IMR-90 (cell line): Measurements from ENCODE around the gene S100A3. TPM values are rescaled to one million over a fixed set of nuclear protein-coding genes. Genes with fewer than 3 reads are reported as not detected.

Source experiments
- ATAC-seq: fragments of 200-7000 bp; cut with Tn5 transposase; 2 replicates; pipeline ENCODE4 v1.9.1; 2020; ENCODE audit warnings: low read depth, mild to moderate bottlenecking, moderate library complexity
- BruUV-seq: library from RNA; stranded (reverse); fragments of 400-500 nt; replicated peaks from 2 replicates; lab custom pipeline; 2021; lab: Mats Ljungman, UMichigan
- CTCF ChIA-PET: fragments of 300-600 bp; formaldehyde crosslinking; extraction: SDS; loops from one replicate; lab custom pipeline; 2021; ENCODE audit warnings: antibody characterized with exemption; lab: Yijun Ruan, JAX
- POLR2A ChIA-PET: fragments of 300-600 bp; sonication (Branson Sonifier 250); formaldehyde crosslinking; loops from one replicate; lab custom pipeline; 2022; ENCODE audit warnings: antibody characterized with exemption; ENCODE audit not compliant: unreplicated experiment; lab: Charles Lee
- DNase-seq: peaks from one replicate; pipeline ENCODE4 v3.0.0; 2013
- H2AFZ ChIP-seq: replicated peaks from 2 replicates; pipeline ENCODE3; 2013; ENCODE audit warnings: low read length, mild to moderate bottlenecking; ENCODE audit not compliant: poor library complexity
- H2AK5ac ChIP-seq: 2 replicates; pipeline ENCODE4 v1.6.1; 2013; ENCODE audit warnings: low read depth, low read length, inconsistent platforms
- H2AK9ac ChIP-seq: replicated peaks from 2 replicates; pipeline ENCODE3; 2013; ENCODE audit warnings: mild to moderate bottlenecking, low read depth, low read length, moderate library complexity; ENCODE audit not compliant: poor library complexity
- H2BK120ac ChIP-seq: 2 replicates; pipeline ENCODE4 v1.6.1; 2013; ENCODE audit warnings: low read depth, low read length, inconsistent platforms
- H2BK15ac ChIP-seq: 3 replicates; pipeline ENCODE4 v1.6.1; 2013; ENCODE audit warnings: low read depth, low read length, inconsistent platforms
- H2BK20ac ChIP-seq: 2 replicates; pipeline ENCODE4 v1.6.1; 2013; ENCODE audit warnings: low read depth, mild to moderate bottlenecking, inconsistent platforms, low read length, moderate library complexity
- H2BK5ac ChIP-seq: 2 replicates; pipeline ENCODE4 v1.6.1; 2013; ENCODE audit warnings: mild to moderate bottlenecking, low read depth, low read length, inconsistent platforms; ENCODE audit not compliant: poor library complexity, severe bottlenecking
- H3K14ac ChIP-seq: replicated peaks from 2 replicates; pipeline ENCODE4 v1.6.1; 2013; ENCODE audit warnings: low read depth, low read length, inconsistent platforms
- H3K18ac ChIP-seq: 2 replicates; pipeline ENCODE4 v1.6.1; 2013; ENCODE audit warnings: low read depth, low read length, control low read depth
- H3K23ac ChIP-seq: 2 replicates; pipeline ENCODE4 v1.6.1; 2013; ENCODE audit warnings: low read depth, low read length, inconsistent platforms
- H3K27ac ChIP-seq: 2 replicates; pipeline ENCODE4 v1.5.1; 2013; ENCODE audit warnings: mild to moderate bottlenecking, control low read depth, low read length; ENCODE audit not compliant: insufficient read depth
- H3K27me3 ChIP-seq: 2 replicates; pipeline ENCODE4 v1.6.1; 2013; ENCODE audit warnings: low read length; ENCODE audit not compliant: control insufficient read depth, insufficient read depth
- H3K36me3 ChIP-seq: 2 replicates; pipeline ENCODE4 v1.6.1; 2013; ENCODE audit warnings: low read length, mixed read lengths; ENCODE audit not compliant: control insufficient read depth, insufficient read depth
- H3K4ac ChIP-seq: 2 replicates; pipeline ENCODE4 v1.6.1; 2013; ENCODE audit warnings: low read depth, low read length, inconsistent platforms
- H3K4me1 ChIP-seq: 2 replicates; pipeline ENCODE4 v1.6.1; 2013; ENCODE audit warnings: low read length, mixed read lengths; ENCODE audit not compliant: control insufficient read depth, insufficient read depth
- H3K4me2 ChIP-seq: 2 replicates; pipeline ENCODE4 v1.6.1; 2013; ENCODE audit warnings: low read depth, mild to moderate bottlenecking, control low read depth, low read length, moderate library complexity
- H3K4me3 ChIP-seq: 2 replicates; pipeline ENCODE4 v1.5.1; 2013; ENCODE audit warnings: low read depth, mild to moderate bottlenecking, control low read depth, low read length, moderate library complexity; ENCODE audit not compliant: insufficient read depth
- H3K56ac ChIP-seq: 2 replicates; pipeline ENCODE4 v1.6.1; 2013; ENCODE audit warnings: low read length, inconsistent platforms; ENCODE audit not compliant: insufficient read depth; ENCODE audit errors: extremely low read depth
- H3K79me1 ChIP-seq, 2 experiments: 2 replicates each; pipeline ENCODE4 v1.6.1; 2013; ENCODE audit warnings: low read length in 2 of 2, inconsistent platforms in 1 of 2, low read depth in 1 of 2
- H3K9ac ChIP-seq: 2 replicates; pipeline ENCODE4 v1.6.1; 2013; ENCODE audit warnings: low read depth, low read length, control low read depth
- H3K9me1 ChIP-seq: 2 replicates; pipeline ENCODE4 v1.6.1; 2013; ENCODE audit warnings: low read length, inconsistent platforms; ENCODE audit not compliant: insufficient read depth
- H3K9me3 ChIP-seq: 2 replicates; pipeline ENCODE4 v1.6.1; 2013; ENCODE audit warnings: low read length; ENCODE audit not compliant: control insufficient read depth, insufficient read depth
- H4K20me1 ChIP-seq: 2 replicates; pipeline ENCODE4 v1.6.1; 2013; ENCODE audit warnings: low read length, inconsistent platforms; ENCODE audit not compliant: insufficient read depth
- H4K5ac ChIP-seq: 2 replicates; pipeline ENCODE4 v1.6.1; 2013; ENCODE audit warnings: mild to moderate bottlenecking, low read depth, low read length, control low read depth
- H4K8ac ChIP-seq, 2 experiments: 2 replicates each; pipeline ENCODE4 v1.6.1; 2013; ENCODE audit warnings: low read depth in 2 of 2, low read length in 2 of 2, control low read depth in 1 of 2, inconsistent platforms in 1 of 2
- H4K91ac ChIP-seq: 2 replicates; pipeline ENCODE4 v1.6.1; 2013; ENCODE audit warnings: low read depth, low read length, inconsistent platforms; ENCODE audit not compliant: insufficient read depth
- CTCF ChIP-seq: conservative IDR thresholded peaks from 2 replicates; pipeline ENCODE4 v1.5.1; 2012; ENCODE audit warnings: mild to moderate bottlenecking, low read depth, low read length, improper control_type of control experiment
- FOS ChIP-seq: fragments of 150-350 bp; IDR thresholded peaks from 2 replicates; pipeline ENCODE4 v1.6.1; 2016; ENCODE audit warnings: low read depth, low read length
- MAFK ChIP-seq: IDR thresholded peaks from 2 replicates; pipeline ENCODE4 v1.6.1; 2012; ENCODE audit warnings: low read depth, low read length, improper control_type of control experiment
- POLR2A ChIP-seq: IDR thresholded peaks from 2 replicates; pipeline ENCODE4 v1.6.1; 2012; ENCODE audit warnings: mild to moderate bottlenecking, low read depth, low read length
- RFX5 ChIP-seq: IDR thresholded peaks from 2 replicates; pipeline ENCODE4 v1.8.0; 2012; ENCODE audit warnings: low read depth, mild to moderate bottlenecking, low read length, moderate library complexity
- WGBS, 2 experiments: methylation state at CpG; one replicate each; pipeline versions ENCODE4 v1.1.5 to v1.1.7; 2013; ENCODE audit warnings: missing lambda C conversion rate in 2 of 2; ENCODE audit not compliant: insufficient read length in 1 of 2; ENCODE audit errors: extremely low coverage in 2 of 2; 5-methylcytosine and 5-hydroxymethylcytosine counted together
- dilution Hi-C: fragments of 300-500 bp; cut with HindIII; formaldehyde crosslinking; loops from one replicate; pipeline ENCODE4 v1.14.3; 2018; ENCODE audit warnings: low sequenced_read_pairs; ENCODE audit not compliant: unreplicated experiment
- in situ Hi-C: fragments of 300-500 bp; cut with MboI; formaldehyde crosslinking; loops from 3 replicates; pipeline ENCODE4 v1.14.3; 2019; ENCODE audit warnings: low sequenced_read_pairs, inconsistent platforms, mixed read lengths
- intact Hi-C: fragments of 100-400 bp; cut with micrococcal nuclease; formaldehyde crosslinking; loops from 2 replicates; pipeline ENCODE4 v1.10.0; 2022
- polyA plus RNA-seq, 3 experiments: library from polyadenylated mRNA; depleted of rRNA; stranded (reverse); fragments of >200 nt; gene quantifications; 2 replicates each; pipeline ENCODE4 v1.2.3, GENCODE V29; 2012; ENCODE audit warnings: low replicate concordance in 1 of 3
- total RNA-seq: library from RNA; depleted of rRNA; stranded (reverse); fragments of >200 nt; gene quantifications from 2 replicates; pipeline ENCODE4 v1.2.3, GENCODE V29; 2012

The S100A3 gene
- total and polyA plus RNA-seq, 2 of the 4 experiments (the other 2 are of a cell fraction), result 2.9 to 4.5 TPM

- peak overlapping the region; percentile 56 for H3K18ac ChIP-seq
- ChIA-PET POLR2A (interaction anchor here (0.7 to 1.8 kb wide), 4 partner anchors 9 to 22 kb away, joined by 3 to 9 read pairs (median 4); partner anchors contain the start of gene S100A6), CTCF (interaction anchor here (1.2 to 1.5 kb wide), 2 partner anchors 10 to 11 kb away, joined by 3 to 4 read pairs; no protein-coding TSS in a partner anchor)
- H2AK5ac ChIP-seq, result peak overlapping the region; percentile 98
- H4K91ac ChIP-seq, result peak overlapping the region; percentile 94
- peak overlapping the region; percentile 77 for H2BK20ac ChIP-seq
- TF ChIP-seq MAFK (no peak), RFX5 (no peak), FOS (no peak), CTCF (no peak), POLR2A (no peak)
- peak overlapping the region; percentile 97 for H2BK120ac ChIP-seq
- peak overlapping the region; percentile 99 for H2AK9ac ChIP-seq
- peak overlapping the region; percentile 54 for H3K23ac ChIP-seq
- intact Hi-C loops, result no loop called here
- H3K36me3 ChIP-seq, result no peaks in the 10 kb centered on the region
- no CpG with 5 or more reads among the region's 10 CpGs for WGBS, 2 experiments
- H3K4me2 ChIP-seq, result peak overlapping the region; percentile 6; the same call in 1 of the 2 replicates
- H3K27ac ChIP-seq, result peak overlapping the region; percentile 81
- dilution Hi-C loops, result no loop called here
- peaks cover 43% of the 10 kb centered on the region for H3K4me1 ChIP-seq
- peaks cover 55% of the 10 kb centered on the region for H3K9me1 ChIP-seq
- peak overlapping the region; percentile 44; the same call in 1 of the 2 replicates for H3K9ac ChIP-seq
- no peaks in the 10 kb centered on the region for H3K27me3 ChIP-seq
- peak overlapping the region; percentile 82 for H2AFZ ChIP-seq
- H4K20me1 ChIP-seq, result no peaks in the 10 kb centered on the region
- in situ Hi-C loops, result loop anchor here (25.0 kb wide), 1 partner anchor 418 kb away; the partner anchor contains the start of genes CREB3L4, CRTC2 and SLC39A1
- H3K56ac ChIP-seq, result no peak overlapping the region; the same call in 1 of the 2 replicates
- DNase-seq (no peak), ATAC-seq (no peak; the same call in 1 of the 2 replicates)
- H4K8ac ChIP-seq, result peak overlapping the region; percentile 74 to 96
- H3K4me3 ChIP-seq, result no peak overlapping the region
- no TSS peak for BruUV-seq
- H3K14ac ChIP-seq, result peak overlapping the region; percentile 99
- peak overlapping the region; percentile 87 for H4K5ac ChIP-seq
- peak overlapping the region; percentile 99 for H3K4ac ChIP-seq
- H2BK5ac ChIP-seq, result peak overlapping the region; percentile 78
- H2BK15ac ChIP-seq, result peak overlapping the region; percentile 79; the same call in 2 of the 3 replicates
- H3K9me3 ChIP-seq, result no peaks in the 10 kb centered on the region
- peaks cover 0 to 39% of the 10 kb centered on the region in 2 experiments; a peak in 3 of 4 replicates for H3K79me1 ChIP-seq
These were observed 4.5 kb downstream of the S100A3 start for GRCh38 chr1:153544453-153545066.
